ENCODE data around the gene NLRP6. TPM values are rescaled to one million over a fixed set of nuclear protein-coding genes. Genes with fewer than 3 reads are reported as not detected.

NLRP6 gene
- not detected in 2 replicates for total RNA-seq (2014; rRNA removed; shearing (Covaris generic))
- not detected in 2 replicates for polyA plus RNA-seq (2016; fragmentation: Nextera tagmentation; extraction: Ambion mirVana)

DNA sequence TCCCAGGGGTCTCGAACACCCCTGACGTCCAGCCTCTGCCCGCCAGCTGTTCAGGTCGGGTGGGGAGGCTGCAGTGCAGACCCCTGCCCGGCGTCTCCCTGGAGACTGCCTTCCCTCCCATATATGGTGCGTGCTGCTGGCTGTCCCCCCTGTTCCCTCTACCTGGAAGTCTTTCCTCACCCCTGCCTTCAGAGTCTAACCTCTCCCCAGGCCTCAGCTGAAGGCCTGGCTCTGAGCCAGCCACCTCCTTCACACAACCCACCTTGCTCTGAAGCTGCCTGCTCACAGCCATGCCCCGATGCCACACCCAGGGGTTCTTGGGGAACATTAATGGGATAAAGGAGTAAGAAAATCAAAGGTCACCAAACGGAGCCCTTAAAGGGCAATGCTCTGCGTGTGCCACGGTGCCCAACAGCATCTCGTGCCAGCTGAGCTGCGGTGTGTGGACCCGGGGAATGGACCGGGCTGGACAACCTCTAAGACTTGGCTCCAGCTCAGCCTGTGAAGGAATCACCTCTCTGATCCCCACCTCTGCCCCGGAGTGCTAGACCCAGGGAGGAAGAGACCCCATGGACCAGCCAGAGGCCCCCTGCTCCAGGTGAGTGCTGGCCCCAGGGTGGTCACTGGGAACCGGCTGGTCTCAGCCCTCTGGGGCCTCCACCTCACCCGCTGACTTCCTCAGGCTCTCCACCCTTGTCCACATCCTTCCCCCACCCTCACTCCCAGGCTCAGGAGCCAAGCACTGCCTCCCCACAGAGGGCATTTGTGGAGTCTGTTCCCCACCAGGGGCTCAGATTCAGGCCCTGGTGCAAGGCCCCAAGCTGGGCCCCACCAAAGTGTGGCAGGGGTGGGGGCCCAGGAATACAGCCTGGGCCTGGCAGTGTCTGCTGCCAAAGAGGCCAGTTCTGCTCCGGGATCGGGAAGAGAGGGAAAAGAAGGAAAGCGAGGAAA is at the start of gene NLRP6:
NLRP6 (plus strand) TSS at position 407 of the 951 bp plus-strand sequence; CDS start at position 570, 163 bp downstream.
- no peaks in the 10 kb centered on the region for H3K36me3 ChIP-seq (ENCODE audit: low read depth)
- H3K9me2 ChIP-seq (ENCODE audit: insufficient read depth) = no peaks in the 10 kb centered on the region
- no peak for DNase-seq
- 56 to 62% methylated on average over 21 of the region's 21 CpGs for WGBS, 2 experiments (ENCODE audit: low coverage in 1 of 2, low lambda C conversion rate in 2 of 2, missing lambda C conversion rate in 2 of 2)
- H3F3A ChIP-seq (ENCODE audit: insufficient read depth) = no peaks in the 10 kb centered on the region
- peaks cover 65% of the 10 kb centered on the region for H3K27me3 ChIP-seq (replicated peaks; ENCODE audit: insufficient read depth)
- no peak within 1 kb of the TSS for H3K9ac ChIP-seq
- in situ Hi-C loops (cut with MboI) = no loop called here
- no peak within 1 kb of the TSS for H3K4me2 ChIP-seq (ENCODE audit: unreplicated experiment)
- no peak within 1 kb of the TSS for H2AFZ ChIP-seq
- TF ChIP-seq EZH2phosphoT487 (IDR thresholded peaks at IDR 0.05; ENCODE audit: insufficient read depth, low read depth) (no peak), EZH2 (IDR thresholded peaks at IDR 0.05; ENCODE audit: insufficient read depth, poor library complexity, severe bottlenecking) (no peak)
- no peak within 1 kb of the TSS for H3K27ac ChIP-seq
- no peaks in the 10 kb centered on the region for H3K79me2 ChIP-seq (ENCODE audit: insufficient read depth)
- H4K20me1 ChIP-seq (ENCODE audit: insufficient read depth) = no peaks in the 10 kb centered on the region
- no peak within 1 kb of the TSS for H3K4me3 ChIP-seq
- no peaks in the 10 kb centered on the region for H3K4me1 ChIP-seq (ENCODE audit: insufficient read depth)
- H3K9me3 ChIP-seq (ENCODE audit: low read depth) = no peaks in the 10 kb centered on the region

DNA sequence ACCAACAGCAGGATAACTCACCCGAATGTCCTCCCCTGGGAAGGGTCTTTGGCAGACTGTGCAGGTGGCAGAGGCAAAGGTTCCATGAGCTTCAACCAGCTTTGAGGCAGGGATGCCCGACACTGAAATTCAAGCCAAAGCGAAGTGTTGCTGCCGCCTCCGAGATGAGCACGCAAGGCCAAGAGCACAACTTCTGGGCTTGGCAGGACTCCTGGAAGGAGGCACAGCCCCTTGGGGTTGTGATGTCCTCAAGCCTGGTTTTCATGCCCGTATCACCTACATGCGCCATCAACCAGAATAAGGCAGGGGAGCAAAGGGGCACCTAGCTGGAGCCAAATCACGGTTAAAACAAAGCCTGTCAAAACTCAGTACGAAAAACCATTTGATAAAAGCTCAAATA is 47.8 kb upstream of the NLRP6 start:
- in situ Hi-C loops (cut with MboI) = no loop called here

GRCh38 chr11:232783-233565 is 45.2 kb upstream of the NLRP6 start:
- H3K79me2 ChIP-seq (ENCODE audit: insufficient read depth) = peaks cover 39% of the 10 kb centered on the region
- no peak overlapping the region for H3K4me2 ChIP-seq (ENCODE audit: unreplicated experiment)
- 0 out of 2 replicates have a peak, but pooled peaks cover 6% of the 10 kb centered on the region for H3K36me3 ChIP-seq (ENCODE audit: low read depth)
- H4K20me1 ChIP-seq (ENCODE audit: insufficient read depth) = no peaks in the 10 kb centered on the region
- in situ Hi-C loops (cut with MboI) = no loop called here
- H3K4me1 ChIP-seq (ENCODE audit: insufficient read depth) = peaks cover 3% of the 10 kb centered on the region; the same call in 1 of the 2 replicates
- no peaks in the 10 kb centered on the region for H3K9me2 ChIP-seq (ENCODE audit: insufficient read depth)
- H3K27me3 ChIP-seq (replicated peaks; ENCODE audit: insufficient read depth) = no peaks in the 10 kb centered on the region
- TF ChIP-seq EZH2 (IDR thresholded peaks at IDR 0.05; ENCODE audit: insufficient read depth, poor library complexity, severe bottlenecking) = no peak
- no peak for TF ChIP-seq EZH2phosphoT487 (IDR thresholded peaks at IDR 0.05; ENCODE audit: insufficient read depth, low read depth)
- 87 to 89% methylated on average over 20 of the region's 20 CpGs for WGBS, 2 experiments (ENCODE audit: low coverage in 1 of 2, low lambda C conversion rate in 2 of 2, missing lambda C conversion rate in 2 of 2)
- H3F3A ChIP-seq (ENCODE audit: insufficient read depth) = peaks cover 7% of the 10 kb centered on the region; the same call in 1 of the 2 replicates
- no peak overlapping the region for H3K27ac ChIP-seq
- no peaks in the 10 kb centered on the region for H3K9me3 ChIP-seq (ENCODE audit: low read depth)
- no peak overlapping the region for H3K9ac ChIP-seq
- no peak overlapping the region for H3K4me3 ChIP-seq
- DNase-seq = no peak
- H2AFZ ChIP-seq = no peak overlapping the region

More for the DNA sequence above, 47.8 kb upstream of the NLRP6 start:
- H3K27me3 ChIP-seq (replicated peaks; ENCODE audit: insufficient read depth) = no peaks in the 10 kb centered on the region
- TF ChIP-seq EZH2phosphoT487 (IDR thresholded peaks at IDR 0.05; ENCODE audit: insufficient read depth, low read depth) = no peak
- TF ChIP-seq EZH2 (IDR thresholded peaks at IDR 0.05; ENCODE audit: insufficient read depth, poor library complexity, severe bottlenecking) = no peak
- H2AFZ ChIP-seq = no peak overlapping the region
- 0 out of 2 replicates have a peak, but pooled peaks cover 6% of the 10 kb centered on the region for H3K36me3 ChIP-seq (ENCODE audit: low read depth)
- peaks cover 41% of the 10 kb centered on the region for H3K79me2 ChIP-seq (ENCODE audit: insufficient read depth)
- H3F3A ChIP-seq (ENCODE audit: insufficient read depth) = peaks cover 4% of the 10 kb centered on the region; the same call in 1 of the 2 replicates
- no peak for DNase-seq
- no peak overlapping the region for H3K9ac ChIP-seq
- H3K4me1 ChIP-seq (ENCODE audit: insufficient read depth) = no peaks in the 10 kb centered on the region
- no peaks in the 10 kb centered on the region for H4K20me1 ChIP-seq (ENCODE audit: insufficient read depth)
- H3K9me2 ChIP-seq (ENCODE audit: insufficient read depth) = no peaks in the 10 kb centered on the region
- no peak overlapping the region for H3K27ac ChIP-seq
- WGBS, 2 experiments (ENCODE audit: low coverage in 1 of 2, low lambda C conversion rate in 2 of 2, missing lambda C conversion rate in 2 of 2) = 84 to 87% methylated on average over 10 of the region's 10 CpGs
- H3K4me3 ChIP-seq = no peak overlapping the region
- no peak overlapping the region for H3K4me2 ChIP-seq (ENCODE audit: unreplicated experiment)
- H3K9me3 ChIP-seq (ENCODE audit: low read depth) = no peaks in the 10 kb centered on the region

DNA sequence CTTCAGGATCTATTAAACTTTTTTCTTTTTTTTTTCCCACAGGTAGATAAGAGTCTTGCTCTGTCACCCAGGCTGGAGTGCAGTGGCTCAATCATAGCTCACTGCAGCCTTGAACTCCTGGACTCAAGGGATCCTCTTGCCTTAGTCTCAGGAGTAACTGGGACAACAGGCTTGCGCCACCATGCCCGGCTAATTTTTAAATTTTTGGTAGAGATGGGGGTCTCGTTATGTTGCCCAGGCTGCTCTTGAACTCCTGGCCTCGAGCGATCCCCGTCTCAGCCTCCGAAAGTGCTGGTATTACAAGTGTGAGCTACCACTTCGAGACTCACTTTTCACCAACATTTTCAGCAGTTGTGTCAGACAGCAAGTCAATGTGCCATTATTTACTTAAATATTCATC is 43.0 kb upstream of the NLRP6 start:
- Histone ChIP-seq H3K4me2 (ENCODE audit: unreplicated experiment) (peak overlapping the region; percentile 81), H3K79me2 (ENCODE audit: insufficient read depth) (peaks cover 53% of the 10 kb centered on the region), H3K9me3 (ENCODE audit: low read depth) (no peaks in the 10 kb centered on the region), H4K20me1 (ENCODE audit: insufficient read depth) (no peaks in the 10 kb centered on the region), H3F3A (ENCODE audit: insufficient read depth) (peaks cover 7% of the 10 kb centered on the region; the same call in 1 of the 2 replicates), H3K4me3 (peak overlapping the region; percentile 99), H3K36me3 (ENCODE audit: low read depth) (no peaks in the 10 kb centered on the region; the same call in 1 of the 2 replicates), H3K9ac (peak overlapping the region; percentile 94), H3K9me2 (ENCODE audit: insufficient read depth) (no peaks in the 10 kb centered on the region), H3K4me1 (ENCODE audit: insufficient read depth) (peaks cover 12% of the 10 kb centered on the region; the same call in 1 of the 2 replicates), H2AFZ (0 out of 2 replicates have a peak overlapping the region, but pooled peaks have one; percentile 76), H3K27me3 (replicated peaks; ENCODE audit: insufficient read depth) (no peaks in the 10 kb centered on the region), H3K27ac (peak overlapping the region; percentile 89)
- no peak for DNase-seq
- in situ Hi-C loops (cut with MboI) = no loop called here
- no peak for TF ChIP-seq EZH2phosphoT487 (IDR thresholded peaks at IDR 0.05; ENCODE audit: insufficient read depth, low read depth)
- TF ChIP-seq EZH2 (IDR thresholded peaks at IDR 0.05; ENCODE audit: insufficient read depth, poor library complexity, severe bottlenecking) = no peak
- 86 to 88% methylated on average over 8 of the region's 8 CpGs for WGBS, 2 experiments (ENCODE audit: low coverage in 1 of 2, low lambda C conversion rate in 2 of 2, missing lambda C conversion rate in 2 of 2)

Measured in GM23248 (cell line).